HG02884 (cell line): ENCODE measurements around the gene SCML2.
"Not testable (repeated sequence)": the region's sequence is repeated elsewhere in the genome, so short reads cannot be mapped to it uniquely, and the experiment has no call there.

Experiments used
- ATAC-seq: cut with Tn5 transposase; IDR thresholded peaks from one replicate; pipeline ENCODE4 v1.9.1; 2021; ENCODE audit warnings: mild to moderate bottlenecking, moderate library complexity; ENCODE audit not compliant: unreplicated experiment

Gene SCML2

DNA sequence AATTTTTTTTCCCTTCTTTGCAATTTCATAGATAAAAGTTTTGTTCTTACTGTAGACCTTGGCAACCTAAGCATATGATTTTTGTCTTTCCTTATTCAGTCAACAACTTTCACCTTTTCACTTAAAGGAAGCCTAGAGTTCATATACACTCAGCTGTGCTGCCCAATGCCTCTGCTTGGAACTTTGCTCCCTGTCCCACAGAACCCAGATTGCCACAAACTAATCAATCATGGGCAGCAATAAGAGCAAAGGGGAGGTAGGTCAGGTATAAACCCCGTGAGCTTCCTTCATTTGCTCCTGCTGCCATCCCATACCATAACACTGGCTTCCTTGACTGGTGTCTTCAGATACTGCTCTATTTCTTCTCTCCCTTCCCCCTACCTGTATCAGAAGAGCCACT is 82.8 kb downstream of the SCML2 start:
- ATAC-seq = no peak

- ATAC-seq = no peak
These were observed 83.2 kb downstream of the SCML2 start for GRCh38 chrX:18271309-18271708.

GRCh38 chrX:18255059-18255458 is 99.4 kb downstream of the SCML2 start:
- ATAC-seq = no peak

- ATAC-seq = no peak
These were observed 101.7 kb downstream of the SCML2 start for GRCh38 chrX:18252644-18253359.

GRCh38 chrX:18229646-18230045 is 124.8 kb downstream of the SCML2 start:
- ATAC-seq = not testable (repeated sequence)

GRCh38 chrX:18228069-18228468 is 126.4 kb downstream of the SCML2 start:
- no peak for ATAC-seq

DNA sequence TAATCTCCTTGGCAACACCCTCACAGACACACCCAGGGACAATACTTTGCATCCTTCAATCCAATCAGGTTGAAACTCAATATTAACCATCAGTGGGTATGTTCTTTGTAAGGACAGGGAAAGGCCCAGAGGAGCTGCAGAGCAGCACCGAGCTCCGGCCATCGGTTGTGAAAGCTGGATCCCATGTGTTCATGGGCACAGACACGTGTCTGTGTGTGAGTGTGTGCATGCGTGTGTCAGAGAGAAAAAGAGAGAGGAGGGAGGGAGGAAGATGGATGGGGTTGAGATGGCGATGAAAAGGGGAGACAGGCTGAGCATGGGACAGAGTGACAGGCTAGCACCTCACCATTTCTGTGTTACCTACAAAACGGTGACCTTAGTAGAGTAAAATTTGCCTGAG is 127.0 kb downstream of the SCML2 start:
- no peak for ATAC-seq

DNA sequence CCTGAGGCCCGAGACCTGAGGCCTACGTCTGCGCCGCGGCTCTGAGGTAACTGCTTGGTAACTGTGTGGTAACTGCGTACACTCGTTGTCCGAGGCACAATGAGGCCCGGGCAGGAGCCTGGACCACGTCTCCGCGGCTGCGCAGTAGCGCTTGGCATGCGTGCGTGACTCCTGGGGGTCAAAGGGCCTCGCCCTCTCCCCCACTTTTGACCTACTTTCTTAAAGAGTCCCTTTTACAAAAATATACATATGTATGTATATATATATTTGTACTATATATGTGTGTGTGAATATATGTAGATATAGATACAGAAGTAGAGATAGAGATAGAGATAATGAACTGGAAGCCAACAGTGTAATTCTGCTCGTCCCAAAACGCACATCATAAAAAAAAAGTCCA is 133.7 kb downstream of the SCML2 start, which contains the start of gene BEND2:
Gene BEND2 (minus strand): TSS at position 101 of the 400 bp plus-strand sequence. CDS start 136 bp downstream, outside the sequence.
- ATAC-seq = no peak

- ATAC-seq = no peak
These were observed 144.0 kb downstream of the SCML2 start for GRCh38 chrX:18210470-18210869.

DNA sequence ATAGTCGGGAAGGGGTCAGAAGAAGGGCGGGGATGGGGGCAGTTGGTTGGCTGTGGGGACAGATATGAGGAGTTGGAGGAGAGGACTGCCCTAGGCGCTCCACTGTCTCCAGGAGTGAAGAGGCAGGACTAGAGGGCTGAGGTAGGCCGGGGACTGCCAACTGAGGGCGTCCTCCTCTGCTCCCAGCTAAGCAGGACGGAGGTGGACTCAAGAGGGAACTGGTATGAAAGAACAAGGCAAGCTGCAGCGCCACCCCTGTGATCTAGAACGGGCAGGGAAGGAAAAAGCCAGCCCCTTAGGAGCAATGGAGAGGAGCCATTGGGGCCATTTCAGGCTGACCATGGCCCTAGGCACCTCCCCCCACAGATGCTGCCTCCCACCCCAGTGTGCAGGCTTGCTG is 147.8 kb downstream of the SCML2 start:
- no peak for ATAC-seq

- no peak for ATAC-seq
These were observed 150.9 kb downstream of the SCML2 start for GRCh38 chrX:18203631-18204030.

- no peak for ATAC-seq
These were observed 159.8 kb downstream of the SCML2 start for GRCh38 chrX:18194688-18195087.
